B cell (primary cell): ENCODE measurements around the gene OR4X2.

Source experiments
- CTCF ChIP-seq: fragments of 200-600 bp; IDR thresholded peaks from one replicate; pipeline ENCODE4 v1.8.0; 2022; ENCODE audit warnings: antibody characterized with exemption, mild to moderate bottlenecking
- EZH2 ChIP-seq: IDR thresholded peaks from 2 replicates; pipeline ENCODE4 v1.6.1; 2012; ENCODE audit warnings: borderline replicate concordance, low read depth, mild to moderate bottlenecking, moderate library complexity, low read length; ENCODE audit not compliant: insufficient read depth, poor library complexity, severe bottlenecking

- TF ChIP-seq CTCF (no peak), EZH2 (no peak)
Measured at GRCh38 chr11:48228761-48229160, 16.1 kb upstream of the OR4X2 start.
